Peyer's patch (tissue), 4 donors: ENCODE measurements around the gene COL4A6. TPM values are rescaled to one million over a fixed set of nuclear protein-coding genes. Genes with fewer than 3 reads are reported as not detected.

Source experiments
- DNase-seq, 3 donors: peaks; one replicate each; pipeline ENCODE4 v3.0.0-alpha.2; 2017 to 2019
- H3K27ac ChIP-seq, 4 donors: fragments of 200-600 bp; sonication (generic); one replicate each; pipeline ENCODE4 v1.5.1; 2016 to 2019
- H3K27me3 ChIP-seq, 2 donors: fragments of 200-600 bp; sonication (generic); one replicate each; pipeline ENCODE4 v1.5.1; 2019
- H3K36me3 ChIP-seq, 3 donors: fragments of 200-600 bp; sonication (generic); one replicate each; pipeline ENCODE4 v1.5.1; 2016 to 2019
- H3K4me1 ChIP-seq, 4 donors: fragments of 200-600 bp; sonication (generic); one replicate each; pipeline ENCODE4 v1.5.1; 2016 to 2019
- H3K4me3 ChIP-seq, 4 donors: fragments of 200-600 bp; sonication (generic); 1 replicate in 3 of 4; 2 replicates in 1 of 4; pipeline ENCODE4 v1.5.1; 2016 to 2019; ENCODE audit warnings: mild to moderate bottlenecking in 1 of 4
- H3K9me3 ChIP-seq, 4 donors: fragments of 200-600 bp; sonication (generic); one replicate each; pipeline ENCODE4 v1.5.1; 2016 to 2019; ENCODE audit warnings: mild to moderate bottlenecking in 1 of 4
- POLR2A ChIP-seq, 2 donors: fragments of 450-650 bp; IDR thresholded peaks; one replicate each; pipeline ENCODE4 v1.5.1; 2017; ENCODE audit warnings: antibody characterized with exemption in 2 of 2, mild to moderate bottlenecking in 2 of 2, moderate library complexity in 2 of 2
- total RNA-seq, 4 donors: library from RNA; depleted of rRNA; stranded (reverse); fragments of >200 nt; gene quantifications; one replicate each; pipeline ENCODE4 v1.1.0, GENCODE V29; 2016
- TF ChIP-seq, protein P1 (sequence below), 6 experiments: fragments of 450-650 bp in 4 of 6; fragments of 200-600 bp in 2 of 6; sonication (generic) in 1 of 6; IDR thresholded peaks; one replicate each; pipeline ENCODE4 v1.5.1; 2017 to 2019; ENCODE audit warnings: antibody characterized with exemption in 6 of 6, mild to moderate bottlenecking in 3 of 6, moderate library complexity in 1 of 6

COL4A6 gene
- total RNA-seq, 4 donors from 2014 or later = 0.18 to 2.4 (median 0.89) TPM

- Histone ChIP-seq H3K27me3 (no peaks in the 10 kb centered on the region), H3K4me1 (no peaks in the 10 kb centered on the region), H3K4me3 (no peak overlapping the region), H3K36me3 (no peaks in the 10 kb centered on the region), H3K27ac (no peak overlapping the region), H3K9me3 (no peaks in the 10 kb centered on the region)
- DNase-seq = no peak
- no peak for TF ChIP-seq POLR2A (IDR thresholded peaks at IDR 0.05)
- TF ChIP-seq, protein P1, sequence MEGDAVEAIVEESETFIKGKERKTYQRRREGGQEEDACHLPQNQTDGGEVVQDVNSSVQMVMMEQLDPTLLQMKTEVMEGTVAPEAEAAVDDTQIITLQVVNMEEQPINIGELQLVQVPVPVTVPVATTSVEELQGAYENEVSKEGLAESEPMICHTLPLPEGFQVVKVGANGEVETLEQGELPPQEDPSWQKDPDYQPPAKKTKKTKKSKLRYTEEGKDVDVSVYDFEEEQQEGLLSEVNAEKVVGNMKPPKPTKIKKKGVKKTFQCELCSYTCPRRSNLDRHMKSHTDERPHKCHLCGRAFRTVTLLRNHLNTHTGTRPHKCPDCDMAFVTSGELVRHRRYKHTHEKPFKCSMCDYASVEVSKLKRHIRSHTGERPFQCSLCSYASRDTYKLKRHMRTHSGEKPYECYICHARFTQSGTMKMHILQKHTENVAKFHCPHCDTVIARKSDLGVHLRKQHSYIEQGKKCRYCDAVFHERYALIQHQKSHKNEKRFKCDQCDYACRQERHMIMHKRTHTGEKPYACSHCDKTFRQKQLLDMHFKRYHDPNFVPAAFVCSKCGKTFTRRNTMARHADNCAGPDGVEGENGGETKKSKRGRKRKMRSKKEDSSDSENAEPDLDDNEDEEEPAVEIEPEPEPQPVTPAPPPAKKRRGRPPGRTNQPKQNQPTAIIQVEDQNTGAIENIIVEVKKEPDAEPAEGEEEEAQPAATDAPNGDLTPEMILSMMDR (IDR thresholded peaks at IDR 0.05) = no peak
Observed at GRCh38 chrX:108159028-108159670, 279.1 kb downstream of the COL4A6 start.

DNA sequence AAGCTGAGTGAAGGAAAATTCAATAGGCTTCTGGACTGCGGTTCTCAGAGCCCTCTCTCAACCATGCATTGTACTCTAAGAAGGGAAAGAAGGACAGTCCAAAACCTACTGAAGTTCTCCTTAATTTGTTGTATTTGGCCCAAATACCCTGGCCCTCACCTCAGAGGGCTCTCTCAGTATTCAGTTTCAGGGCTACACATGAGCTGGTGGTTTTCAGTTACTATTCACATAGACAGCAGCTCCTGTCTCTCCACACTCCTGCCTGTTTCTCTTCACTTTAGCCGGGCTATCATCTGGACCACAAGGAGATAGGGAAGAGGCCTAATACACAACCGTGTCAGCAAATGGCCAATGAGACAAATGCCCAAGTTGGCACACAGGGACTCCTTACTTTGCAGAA lies 280.6 kb downstream of the COL4A6 start:
- no peak for TF ChIP-seq POLR2A (IDR thresholded peaks at IDR 0.05)
- TF ChIP-seq, protein P1 (IDR thresholded peaks at IDR 0.05) = no peak
- DNase-seq = no peak
- Histone ChIP-seq H3K27me3 (no peaks in the 10 kb centered on the region), H3K36me3 (no peaks in the 10 kb centered on the region), H3K9me3 (no peaks in the 10 kb centered on the region), H3K27ac (no peak overlapping the region), H3K4me3 (no peak overlapping the region), H3K4me1 (no peaks in the 10 kb centered on the region)

DNA sequence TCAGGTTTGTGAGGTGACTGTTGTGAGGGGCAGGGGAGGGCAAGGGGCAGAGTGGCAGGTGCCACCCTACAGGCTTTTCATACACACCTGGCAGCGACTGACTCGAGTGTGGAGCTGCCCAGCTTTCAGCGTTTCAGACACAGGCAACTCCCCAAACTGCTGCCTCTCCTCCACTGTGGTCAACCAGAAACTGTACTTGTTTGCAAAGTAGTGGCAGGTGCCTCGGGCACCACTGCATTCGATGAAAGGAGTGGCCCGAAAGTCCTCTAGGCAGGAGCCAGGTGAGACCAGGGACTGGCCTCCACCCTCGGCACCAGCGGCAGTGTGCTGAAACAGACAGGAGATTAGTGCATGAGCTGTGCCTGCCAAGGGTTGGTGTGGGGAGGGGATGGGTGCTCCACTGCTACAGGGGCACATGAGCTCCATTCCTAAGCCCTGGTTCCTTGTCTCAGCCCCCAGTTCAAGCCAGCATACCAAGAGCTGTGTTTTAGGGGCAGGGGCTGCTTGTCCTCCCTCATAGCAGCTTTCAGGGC lies 281.2 kb downstream of the COL4A6 start:
- TF ChIP-seq, protein P1 (IDR thresholded peaks at IDR 0.05) = no peak
- no peak for TF ChIP-seq POLR2A (IDR thresholded peaks at IDR 0.05)
- Histone ChIP-seq H3K36me3 (no peaks in the 10 kb centered on the region), H3K9me3 (no peaks in the 10 kb centered on the region), H3K4me3 (no peak overlapping the region), H3K4me1 (no peaks in the 10 kb centered on the region), H3K27me3 (no peaks in the 10 kb centered on the region), H3K27ac (no peak overlapping the region)
- no peak for DNase-seq

DNA sequence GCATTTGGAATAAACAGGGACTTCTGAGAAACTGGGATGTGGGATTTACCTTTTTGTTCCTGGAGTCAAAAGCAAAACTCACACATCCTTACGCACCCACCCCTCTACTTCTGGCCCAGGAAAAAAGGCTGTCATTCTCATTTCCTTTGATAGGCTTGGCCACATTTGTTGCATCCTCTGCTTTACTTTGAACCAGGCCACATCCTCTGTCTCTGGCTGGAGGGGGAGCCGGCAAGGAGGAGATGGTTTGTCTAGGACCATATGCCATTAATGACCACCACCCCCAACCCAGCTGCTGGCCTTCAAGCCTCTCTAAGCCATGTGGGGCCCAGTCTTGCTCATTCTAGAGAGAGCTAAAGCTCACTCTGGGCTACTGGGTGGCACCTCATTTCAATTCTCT lies 282.1 kb downstream of the COL4A6 start:
- Histone ChIP-seq H3K36me3 (peaks cover 0 to 1% (median 0%) of the 10 kb centered on the region in 3 donors), H3K9me3 (no peaks in the 10 kb centered on the region), H3K27me3 (no peaks in the 10 kb centered on the region), H3K27ac (no peak overlapping the region), H3K4me3 (no peak overlapping the region), H3K4me1 (no peaks in the 10 kb centered on the region)
- TF ChIP-seq POLR2A (IDR thresholded peaks at IDR 0.05) = no peak
- TF ChIP-seq, protein P1 (IDR thresholded peaks at IDR 0.05) = no peak
- no peak for DNase-seq

DNA sequence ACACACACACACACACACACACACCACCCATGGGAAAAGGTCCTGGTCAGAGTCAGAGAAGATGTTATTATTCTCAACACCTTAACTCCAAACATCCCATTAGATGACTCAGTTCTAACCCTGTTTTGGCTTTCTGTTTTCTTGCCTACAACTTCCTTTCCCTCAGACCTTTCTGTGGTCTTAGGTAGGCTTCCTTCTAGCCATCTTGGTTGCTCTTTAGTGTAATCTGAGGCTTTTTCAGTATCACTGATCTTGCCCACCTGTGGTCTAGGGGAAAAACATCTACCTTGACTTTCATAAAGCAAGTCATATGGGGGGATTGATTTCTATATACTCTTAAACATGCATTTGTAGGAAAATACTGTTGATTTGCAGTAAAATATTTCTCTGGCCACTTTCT lies 289.7 kb downstream of the COL4A6 start:
- H3K27ac ChIP-seq = no peak overlapping the region
- H3K9me3 ChIP-seq = no peaks in the 10 kb centered on the region
- H3K4me1 ChIP-seq = no peaks in the 10 kb centered on the region
- no peak overlapping the region for H3K4me3 ChIP-seq
- no peaks in the 10 kb centered on the region for H3K27me3 ChIP-seq
- peaks cover 0 to 3% (median 0%) of the 10 kb centered on the region in 3 donors for H3K36me3 ChIP-seq
- no peak for DNase-seq
- TF ChIP-seq POLR2A (IDR thresholded peaks at IDR 0.05) = no peak

- no peak overlapping the region for H3K27ac ChIP-seq
- H3K4me3 ChIP-seq = no peak overlapping the region
- TF ChIP-seq, protein P1 (IDR thresholded peaks at IDR 0.05) = peak in 2 of 6 experiments; percentile 13 to 26
- TF ChIP-seq POLR2A (IDR thresholded peaks at IDR 0.05) = no peak
- H3K9me3 ChIP-seq = no peaks in the 10 kb centered on the region
- H3K4me1 ChIP-seq = no peaks in the 10 kb centered on the region
- no peak for DNase-seq
- H3K36me3 ChIP-seq = peaks cover 0 to 9% (median 0%) of the 10 kb centered on the region in 3 donors
- no peaks in the 10 kb centered on the region for H3K27me3 ChIP-seq
Observed at GRCh38 chrX:108138814-108139702, 299.2 kb downstream of the COL4A6 start.
